GM18909 (cell line): ENCODE results near the gene SCN4B.

Experiments
- ATAC-seq: cut with Tn5 transposase; IDR thresholded peaks from one replicate; pipeline ENCODE4 v1.9.1; 2021; ENCODE audit warnings: mild to moderate bottlenecking; ENCODE audit not compliant: unreplicated experiment, poor library complexity

SCN4B gene

GRCh38 chr11:118155776-118156530 is 3.3 kb upstream of the SCN4B start:
- no peak for ATAC-seq

- no peak for ATAC-seq
These were observed 2.0 kb upstream of the SCN4B start for GRCh38 chr11:118154641-118155040.

DNA sequence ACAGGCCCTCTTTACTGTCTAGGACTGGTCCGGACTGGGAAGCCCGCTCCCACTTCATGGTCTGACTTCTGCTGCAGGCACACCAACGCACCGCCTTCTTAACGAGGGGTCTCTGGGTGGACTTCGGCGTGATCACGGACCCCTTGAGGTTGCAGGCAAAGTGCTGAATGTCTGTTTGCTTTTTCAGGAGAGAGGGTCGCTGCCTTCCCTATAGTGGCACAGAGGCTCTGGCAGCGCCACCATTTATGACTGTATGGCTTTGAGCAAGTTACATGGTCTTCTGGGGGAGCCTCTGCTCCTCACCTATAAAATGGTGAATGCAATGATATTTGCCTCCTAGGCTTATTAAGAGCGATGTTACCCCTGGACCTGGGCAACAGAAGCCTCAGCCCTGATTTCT is 1.4 kb upstream of the SCN4B start:
- no peak for ATAC-seq

- no peak for ATAC-seq
These were observed 893 bp upstream of the SCN4B start for GRCh38 chr11:118153516-118153915.

GRCh38 chr11:118152020-118152551 is 537 bp downstream of the SCN4B start:
- ATAC-seq, result no peak

- no peak for ATAC-seq
These were observed 1.2 kb downstream of the SCN4B start for GRCh38 chr11:118151431-118151830.

DNA sequence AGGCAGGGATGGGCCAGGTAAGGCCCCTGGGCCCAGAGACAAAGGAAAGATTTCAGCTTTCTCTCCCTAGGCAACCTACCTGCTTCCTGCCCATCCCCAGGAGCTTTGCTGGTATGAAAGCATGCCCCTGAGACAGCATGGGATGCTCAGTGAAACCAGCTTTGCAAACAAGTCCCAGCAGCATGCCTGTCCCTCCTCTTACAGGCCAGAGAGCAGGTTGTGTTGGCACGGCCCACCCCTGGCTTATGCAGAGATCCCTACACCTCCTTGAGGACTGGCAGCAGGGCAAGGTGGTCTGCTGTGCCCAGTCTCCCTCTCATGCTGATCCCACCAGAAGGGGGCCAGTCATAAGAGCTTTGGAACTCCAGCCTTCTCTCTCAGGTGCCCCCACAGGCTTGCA is 3.1 kb downstream of the SCN4B start:
- no peak for ATAC-seq

GRCh38 chr11:118148856-118149255 is 3.8 kb downstream of the SCN4B start:
- ATAC-seq, result no peak

DNA sequence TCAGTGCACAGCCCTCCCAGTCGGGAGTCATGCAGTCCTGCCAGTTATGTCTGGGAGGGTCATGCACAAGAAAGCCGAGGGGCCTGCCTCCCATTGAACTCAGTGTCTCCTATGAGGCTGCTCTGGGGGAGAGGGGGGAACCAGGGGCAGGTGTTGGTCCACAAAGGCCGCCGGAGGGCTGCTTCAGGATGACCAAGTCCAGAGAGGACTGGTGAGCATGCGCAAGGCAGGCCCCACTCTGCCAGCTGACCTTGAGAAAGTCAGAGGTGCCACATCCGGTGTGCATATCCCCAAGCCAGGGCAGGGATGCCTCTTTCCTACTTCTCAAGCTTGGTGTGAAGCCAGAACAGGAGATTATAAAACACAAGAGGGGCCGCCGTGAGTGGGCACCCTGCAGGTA is 4.4 kb downstream of the SCN4B start:
- no peak for ATAC-seq

DNA sequence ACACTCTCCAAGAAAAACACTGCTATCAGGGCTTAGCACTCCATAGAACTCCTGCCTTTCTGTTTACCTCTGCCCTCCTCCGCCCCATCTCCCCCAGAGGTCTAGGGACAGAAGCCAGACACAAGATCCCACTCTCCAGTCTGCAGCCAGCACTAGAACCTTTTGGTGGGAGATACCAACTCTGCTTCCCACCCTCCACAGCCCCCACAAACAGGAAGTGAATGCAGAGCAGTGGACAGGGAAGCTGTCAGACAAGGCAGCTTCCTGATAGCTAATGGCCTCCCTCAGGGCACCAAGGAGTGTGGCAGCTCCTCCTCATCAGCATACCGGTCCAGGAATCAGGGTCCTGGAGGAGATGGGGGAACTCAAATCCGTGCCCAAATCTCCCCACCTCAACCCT is 5.1 kb downstream of the SCN4B start:
- no peak for ATAC-seq

DNA sequence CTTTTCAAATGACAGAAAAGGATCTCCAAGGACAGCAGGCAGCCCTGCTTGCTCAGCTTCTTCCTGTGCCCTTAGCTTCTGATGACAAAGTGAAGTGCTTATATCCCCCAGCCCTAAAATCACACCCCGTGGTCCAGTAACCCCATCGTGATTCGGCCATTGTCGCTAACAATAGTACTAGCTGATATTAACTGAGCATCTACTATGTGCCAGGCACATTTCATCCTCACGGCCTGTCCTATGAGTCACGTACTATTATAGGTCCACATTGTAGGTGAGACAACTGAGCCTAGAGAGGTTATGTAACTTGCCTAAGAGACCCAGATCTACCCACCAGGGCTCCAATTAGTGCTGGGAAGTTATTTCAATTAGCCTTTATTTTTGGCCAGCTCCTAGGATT is 6.1 kb downstream of the SCN4B start:
- no peak for ATAC-seq

- ATAC-seq, result peak; percentile 74
These were observed 7.1 kb downstream of the SCN4B start for GRCh38 chr11:118145285-118146227.

DNA sequence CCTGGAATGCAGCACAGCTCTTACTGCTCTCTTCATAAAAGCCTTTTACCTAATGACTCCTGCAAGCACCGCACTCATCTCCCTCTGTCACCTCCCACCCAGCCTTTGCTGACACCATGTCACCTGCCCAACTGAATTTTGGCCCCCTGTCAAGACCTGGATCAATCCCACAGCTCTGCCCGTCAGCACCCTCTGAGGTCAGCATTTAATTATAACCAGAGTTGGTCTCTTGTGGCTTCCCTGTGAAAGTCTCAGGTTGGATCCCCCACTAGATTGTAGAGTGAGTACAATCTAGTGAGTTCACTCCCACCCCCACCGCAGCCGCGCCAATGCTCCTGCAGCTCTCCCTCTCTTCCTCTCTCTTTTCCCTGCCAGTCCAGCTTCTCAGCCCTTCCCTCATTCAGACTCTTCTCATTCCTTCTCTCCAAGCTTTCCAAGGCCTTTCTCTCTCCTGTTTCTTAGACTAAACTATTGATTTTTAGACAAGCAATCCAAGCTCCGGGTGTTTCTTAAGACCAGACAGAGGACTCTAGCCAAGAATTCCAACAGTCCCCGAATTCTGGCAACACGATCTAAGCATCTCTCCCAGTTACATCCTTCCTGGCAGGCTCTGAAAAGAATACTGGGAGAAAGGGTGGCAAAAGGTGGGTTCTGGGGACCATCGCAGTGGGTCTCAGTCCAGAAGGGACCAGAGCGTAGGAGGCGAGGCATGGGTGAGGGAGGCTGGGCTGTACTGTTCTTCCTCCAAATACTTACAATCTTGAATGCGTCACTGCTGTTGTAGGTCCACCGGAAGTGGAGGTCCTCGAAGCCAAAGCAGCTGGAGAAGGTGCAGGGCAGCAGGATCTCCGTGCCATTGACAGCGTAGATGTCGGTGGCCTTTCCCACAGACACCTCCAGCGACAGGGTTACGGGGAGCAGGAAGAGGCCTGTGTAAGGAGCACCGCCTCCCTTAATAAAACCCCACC is 8.0 kb downstream of the SCN4B start:
- ATAC-seq, result no peak

DNA sequence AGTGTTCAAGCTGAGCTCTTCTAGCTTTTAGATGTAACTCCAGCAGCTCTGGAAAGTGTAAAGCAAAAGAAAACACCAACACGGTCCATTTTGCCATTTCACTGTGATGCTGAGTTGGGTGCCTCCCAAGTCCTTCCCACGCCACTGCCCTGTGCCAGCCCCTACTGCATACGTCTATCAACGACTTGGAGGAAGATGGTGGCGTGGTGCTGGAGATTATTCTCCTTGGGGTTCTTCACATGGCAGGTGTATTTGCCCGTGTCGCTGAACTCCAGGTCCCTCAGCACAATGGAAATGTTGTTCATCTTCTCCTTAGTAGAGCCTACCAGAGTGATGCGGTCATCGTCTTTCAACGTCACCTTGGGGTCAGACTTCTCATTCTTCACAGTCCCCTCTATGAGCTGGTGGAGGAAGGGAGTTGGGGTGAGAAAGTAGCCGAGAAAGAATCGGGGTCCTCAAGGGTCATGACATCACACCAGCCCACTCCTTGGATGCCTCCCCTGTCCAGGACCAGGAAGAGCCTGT is 8.9 kb downstream of the SCN4B start:
- no peak for ATAC-seq

- no peak for ATAC-seq
These were observed 9.8 kb downstream of the SCN4B start for GRCh38 chr11:118142809-118143208.

GRCh38 chr11:118142081-118142480 is 10.5 kb downstream of the SCN4B start:
- ATAC-seq, result no peak

- no peak for ATAC-seq
These were observed 13.0 kb downstream of the SCN4B start for GRCh38 chr11:118139578-118139977.

DNA sequence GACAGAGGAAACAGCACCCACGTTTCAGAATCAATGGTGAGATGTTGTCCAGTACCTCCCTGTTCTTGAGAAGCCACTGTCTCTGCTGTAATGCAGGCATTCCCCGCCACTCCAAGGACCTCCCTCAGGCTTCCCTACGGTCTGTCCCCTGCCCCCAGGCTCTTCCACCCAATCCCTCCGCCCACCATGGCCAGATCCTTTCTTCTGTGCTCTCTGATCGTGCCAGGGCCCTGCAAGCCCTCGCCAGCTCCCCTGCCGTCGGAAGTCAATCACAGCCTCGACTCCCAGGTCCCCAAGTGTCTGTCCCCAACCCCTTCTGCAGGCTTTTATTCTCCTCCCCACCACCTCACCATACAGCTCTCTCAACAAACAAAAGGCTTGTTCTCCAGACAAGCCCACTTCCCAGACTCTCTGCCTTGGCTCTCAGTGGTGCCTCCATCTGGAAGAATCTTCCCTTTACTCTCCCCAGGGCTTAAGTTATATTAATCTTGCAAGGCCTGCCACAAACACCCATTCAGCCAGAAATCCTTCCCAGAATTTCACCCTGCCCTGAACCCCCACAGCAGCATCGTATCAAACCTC is 13.7 kb downstream of the SCN4B start:
- no peak for ATAC-seq

DNA sequence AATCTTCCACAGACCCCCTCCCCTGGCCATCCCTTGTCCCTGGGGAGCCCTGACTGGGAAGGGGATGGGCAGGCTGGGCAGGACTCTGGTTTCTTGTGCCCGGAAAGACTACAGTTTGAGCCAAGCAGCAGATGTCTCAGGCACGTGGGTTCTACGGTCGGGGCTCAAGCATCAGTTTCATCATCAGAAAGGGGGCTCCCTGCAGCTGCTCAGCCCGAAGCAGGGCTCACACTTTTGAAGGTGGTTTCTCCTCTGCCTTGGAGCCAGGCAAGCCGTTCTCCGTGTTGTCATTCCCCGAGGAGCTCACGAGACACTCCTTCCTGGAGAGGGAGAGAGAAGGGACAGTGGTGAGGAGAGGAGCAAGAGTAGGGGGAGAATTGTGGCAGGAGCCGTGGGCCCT is 15.8 kb downstream of the SCN4B start:
- no peak for ATAC-seq

DNA sequence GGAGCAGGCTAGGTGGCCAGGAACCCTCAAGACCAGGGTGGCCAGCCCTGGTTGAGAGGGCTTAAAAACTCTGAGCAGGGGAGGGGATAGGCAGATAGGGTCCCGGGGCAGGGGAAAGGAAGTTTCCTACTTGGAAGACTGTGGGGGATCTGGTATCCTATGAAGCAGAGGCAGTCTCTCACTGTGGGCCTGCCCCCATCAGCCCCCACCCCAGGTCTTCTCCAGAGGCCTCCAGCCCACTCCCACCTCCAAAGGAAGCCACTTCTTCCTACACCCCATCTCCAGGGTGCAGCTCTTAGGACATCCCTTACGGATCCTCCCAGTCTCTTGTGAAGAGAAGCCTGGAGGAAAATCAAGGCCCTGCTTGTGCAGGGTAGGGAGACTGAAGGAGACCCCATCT is 16.3 kb downstream of the SCN4B start:
- no peak for ATAC-seq
